Non-pigmented ciliary epithelial cell (primary cell): ENCODE data around the gene MLC1.

Experiments used
- DNase-seq: peaks from one replicate; pipeline ENCODE4 v3.0.0-alpha.2; 2010; ENCODE audit warnings: low read depth

The MLC1 gene

GRCh38 chr22:50035976-50036724 lies 49.1 kb downstream of the MLC1 start:
- no peak for DNase-seq

DNA sequence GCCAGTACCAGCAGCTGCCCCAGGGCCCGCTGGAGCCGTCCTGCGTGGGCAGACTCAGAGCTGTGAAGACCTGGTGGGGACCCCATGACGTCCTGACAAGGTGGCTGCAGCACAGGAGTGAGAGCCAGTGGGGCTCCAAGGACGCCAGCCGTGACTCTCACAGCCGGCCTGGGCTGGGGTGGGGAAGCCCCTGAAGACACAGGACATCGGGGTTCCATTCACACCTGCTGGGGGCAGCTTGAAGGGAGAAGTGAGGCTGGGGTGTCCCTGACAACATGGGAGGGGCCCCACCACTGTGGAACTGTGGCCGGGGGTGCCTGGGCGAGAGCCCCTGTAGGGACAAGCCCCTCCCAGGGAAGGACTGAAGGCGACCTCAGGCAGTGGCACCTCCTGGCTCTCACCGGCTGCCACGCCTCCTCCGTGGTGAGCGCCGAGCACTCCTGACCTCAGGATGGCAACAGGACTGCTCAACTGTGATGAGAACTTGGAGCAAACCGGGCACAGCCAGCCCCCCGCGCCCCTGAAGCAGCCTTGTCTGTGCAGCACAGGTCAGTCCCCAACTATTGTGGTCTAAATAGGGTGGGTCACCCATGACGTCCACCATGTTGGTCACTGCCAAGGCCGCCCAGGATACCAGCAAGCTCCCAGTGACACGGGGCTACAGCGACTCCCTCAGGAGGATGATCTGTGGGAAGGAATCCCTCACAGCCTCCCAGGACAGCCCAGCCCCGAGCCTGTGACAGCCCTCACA lies 49.9 kb downstream of the MLC1 start:
- no peak for DNase-seq

GRCh38 chr22:50034126-50035081 lies 50.8 kb downstream of the MLC1 start:
- DNase-seq, result no peak

DNA sequence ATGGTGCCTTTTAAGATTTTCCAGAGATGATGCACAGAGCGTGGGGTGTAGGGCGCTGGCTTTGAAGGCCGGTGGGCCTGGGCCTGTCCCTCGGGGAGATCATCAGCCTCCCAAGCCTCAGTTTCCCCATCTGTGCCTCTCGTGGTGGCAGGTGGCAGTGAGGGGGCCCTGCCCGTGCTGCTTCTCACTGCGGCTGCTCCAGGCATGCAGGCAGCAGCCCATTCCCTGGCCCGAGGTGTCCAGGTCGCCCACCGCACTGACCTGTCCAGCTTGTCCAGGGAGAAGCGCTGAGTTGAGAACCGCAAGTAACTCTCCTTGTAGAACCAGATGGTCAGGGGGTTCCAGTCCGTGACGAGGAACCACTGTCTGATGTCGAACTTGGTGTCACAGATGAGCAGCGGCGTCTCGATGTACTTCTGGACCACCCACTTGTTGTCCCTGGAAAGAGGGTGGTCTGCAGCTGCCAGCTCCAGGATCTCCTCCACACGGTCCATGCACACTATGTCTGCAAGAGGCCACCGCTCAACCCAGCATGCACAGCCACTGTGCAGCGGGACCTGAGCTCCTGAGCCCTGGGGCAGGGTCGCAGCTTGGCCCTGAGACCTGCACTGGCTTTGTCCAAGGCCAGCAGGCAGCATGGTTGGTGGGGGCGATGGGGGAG lies 52.2 kb downstream of the MLC1 start:
- no peak for DNase-seq

DNA sequence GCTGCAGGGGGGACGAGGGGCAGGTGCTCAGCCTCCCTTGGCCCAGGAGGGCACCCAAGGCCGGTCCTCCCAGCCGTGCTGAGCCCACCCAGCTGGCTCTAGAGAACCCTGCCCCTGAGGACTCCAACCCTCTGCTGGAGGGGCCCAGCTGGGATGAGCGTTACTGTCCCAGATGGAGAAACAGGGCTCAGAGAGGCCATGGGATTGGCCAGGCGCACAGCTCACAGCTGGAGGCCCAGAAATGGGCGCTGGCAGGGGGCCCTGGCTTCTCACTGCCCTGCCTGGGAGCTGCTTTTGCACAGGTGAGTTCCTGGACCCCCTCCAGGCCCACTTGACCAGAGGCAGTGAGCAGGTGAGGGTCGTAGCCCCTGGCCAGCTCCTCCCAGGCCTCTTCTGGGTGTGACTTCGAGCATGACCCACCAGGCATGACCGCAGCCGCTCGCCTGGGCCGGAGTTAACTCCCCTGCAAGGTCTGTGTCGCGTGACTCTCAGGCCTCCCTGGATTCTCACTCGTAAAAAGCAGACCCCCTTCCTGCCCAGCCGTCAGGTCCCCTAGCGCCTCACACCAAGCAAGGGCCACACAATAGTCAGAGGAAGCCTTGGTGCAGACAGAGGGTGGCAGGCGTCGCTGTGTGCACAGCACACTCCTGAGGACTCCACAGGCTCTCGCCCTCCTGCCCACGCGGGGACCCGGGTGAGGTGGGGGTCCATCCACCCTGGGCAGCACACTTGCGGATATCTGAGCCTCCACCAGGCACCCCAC lies 52.9 kb downstream of the MLC1 start:
- DNase-seq, result no peak

GRCh38 chr22:50031189-50032091 lies 53.8 kb downstream of the MLC1 start:
- DNase-seq, result no peak

- no peak for DNase-seq
Measured at GRCh38 chr22:50030297-50031188, 54.7 kb downstream of the MLC1 start.

GRCh38 chr22:50027639-50028537 lies 57.3 kb downstream of the MLC1 start:
- DNase-seq, result no peak

- no peak for DNase-seq
Measured at GRCh38 chr22:50025993-50026392, 59.2 kb downstream of the MLC1 start.

GRCh38 chr22:50022171-50022819 lies 62.9 kb downstream of the MLC1 start:
- no peak for DNase-seq

- no peak for DNase-seq
Measured at GRCh38 chr22:50020606-50021005, 64.6 kb downstream of the MLC1 start.

- no peak for DNase-seq
Measured at GRCh38 chr22:50019316-50019715, 65.9 kb downstream of the MLC1 start.

- DNase-seq, result no peak
Measured at GRCh38 chr22:50018608-50019285, 66.5 kb downstream of the MLC1 start.

DNA sequence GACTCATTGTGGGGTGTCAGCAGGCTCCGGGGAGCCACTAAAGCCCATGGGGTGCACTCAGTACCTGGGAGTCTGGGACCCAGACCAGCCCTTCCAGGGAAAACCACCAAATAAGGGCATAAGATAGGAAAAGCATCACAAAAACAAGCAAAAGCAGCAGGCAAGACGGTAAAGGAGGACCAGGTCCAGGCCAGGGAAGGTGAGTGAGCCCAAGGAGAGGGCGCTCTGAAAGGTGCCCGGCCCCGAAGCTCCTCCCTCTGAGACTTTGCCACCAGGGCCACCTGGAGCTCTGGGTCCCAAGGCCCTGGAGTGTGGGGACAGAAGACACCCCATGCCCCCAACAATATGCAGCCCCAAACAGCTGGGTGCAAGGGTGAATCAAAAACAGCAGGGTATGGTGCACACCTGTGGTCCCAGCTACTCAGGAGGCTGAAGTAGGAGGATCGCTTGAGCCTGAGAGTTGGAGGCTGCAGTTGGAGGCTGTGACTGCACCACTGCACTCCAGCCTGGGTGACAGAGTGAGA lies 67.5 kb downstream of the MLC1 start:
- no peak for DNase-seq

- DNase-seq, result no peak
Measured at GRCh38 chr22:50016988-50017700, 68.1 kb downstream of the MLC1 start.
